Measurements from ENCODE around the gene POLR3GL.

Gene POLR3GL

GRCh38 chr1:145993618-145994390, 29.3 kb downstream of the POLR3GL start:
- DNase-seq, result no peak

- no peak for DNase-seq
These were observed 30.1 kb downstream of the POLR3GL start for GRCh38 chr1:145994391-145995120.

GRCh38 chr1:145995148-145995881, 30.8 kb downstream of the POLR3GL start:
- DNase-seq, result no peak

GRCh38 chr1:145995964-145996432, 31.5 kb downstream of the POLR3GL start:
- no peak for DNase-seq

GRCh38 chr1:145996433-145997015, 32.0 kb downstream of the POLR3GL start, which contains the start of gene TXNIP:
Gene TXNIP (minus strand): TSS chr1:145996579. CDS start chr1:145996266, 313 bp downstream.
- peak; percentile 89 for DNase-seq

GRCh38 chr1:145997016-145997717, 32.7 kb downstream of the POLR3GL start:
- DNase-seq, result no peak

GRCh38 chr1:145997718-145998023, 33.2 kb downstream of the POLR3GL start:
- DNase-seq, result no peak

- no peak for DNase-seq
These were observed 35.0 kb downstream of the POLR3GL start for GRCh38 chr1:145999321-146000024.

GRCh38 chr1:146001709-146002108, 37.2 kb downstream of the POLR3GL start:
- no peak for DNase-seq

- DNase-seq, result no peak
These were observed 43.1 kb downstream of the POLR3GL start for GRCh38 chr1:146007489-146008133.

GRCh38 chr1:146010126-146010738, 45.7 kb downstream of the POLR3GL start:
- DNase-seq, result no peak

GRCh38 chr1:146012703-146013558, 48.4 kb downstream of the POLR3GL start:
- DNase-seq, result no peak

- DNase-seq, result no peak
These were observed 49.1 kb downstream of the POLR3GL start for GRCh38 chr1:146013559-146013922.

- no peak for DNase-seq
These were observed 52.4 kb downstream of the POLR3GL start for GRCh38 chr1:146016891-146017290.

- DNase-seq, result no peak
These were observed 55.0 kb downstream of the POLR3GL start for GRCh38 chr1:146019231-146020057.

GRCh38 chr1:146020058-146021049, 55.9 kb downstream of the POLR3GL start:
- DNase-seq, result no peak

GRCh38 chr1:146021050-146021445, 56.6 kb downstream of the POLR3GL start:
- no peak for DNase-seq

Measured in GOT3 (cell line).